ENCODE measurements around the gene CDK2AP2.
"Not testable (repeated sequence)": the region's sequence is repeated elsewhere in the genome, so short reads cannot be mapped to it uniquely, and the experiment has no call there.

DNA sequence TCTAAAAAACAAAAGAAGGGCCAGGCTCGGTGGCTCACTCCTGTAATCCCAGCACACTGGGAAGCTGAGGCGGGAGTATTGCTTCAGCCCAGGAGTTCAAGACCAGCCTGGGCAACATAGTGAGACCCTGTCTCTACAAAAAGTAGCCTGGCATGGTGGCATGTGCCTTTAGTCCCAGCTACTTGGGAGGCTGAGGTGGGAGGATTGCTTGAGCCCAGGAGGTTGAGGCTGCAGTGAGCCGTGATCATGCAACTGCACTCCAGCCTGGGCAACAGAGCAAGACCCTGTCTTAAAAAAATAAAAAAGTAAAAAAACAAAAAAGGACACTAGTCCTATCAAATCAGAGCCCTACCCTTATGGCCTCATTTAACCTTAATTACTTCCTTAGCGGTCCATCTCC lies 3.6 kb upstream of the CDK2AP2 start:
- TF ChIP-seq CTCF, POLR2A (IDR thresholded peaks at IDR 0.05): not testable (repeated sequence)
